HL-60 (cell line): ENCODE measurements around the gene DSCAML1.

Experiments
- CTCF ChIP-seq: IDR thresholded peaks from one replicate; pipeline ENCODE4 v1.5.1; 2011; ENCODE audit warnings: low read length, control low read depth, inconsistent platforms; ENCODE audit not compliant: insufficient read depth
- GABPA ChIP-seq: IDR thresholded peaks from 2 replicates; pipeline ENCODE4 v1.6.1; 2012; ENCODE audit warnings: low read depth
- POLR2AphosphoS5 ChIP-seq: IDR thresholded peaks from 2 replicates; pipeline ENCODE4 v1.6.1; 2012; ENCODE audit warnings: low read depth
- TF ChIP-seq, protein P1 (sequence below): IDR thresholded peaks from 2 replicates; pipeline ENCODE4 v1.6.1; 2012; ENCODE audit warnings: low read depth; ENCODE audit not compliant: insufficient replicate concordance

DNA sequence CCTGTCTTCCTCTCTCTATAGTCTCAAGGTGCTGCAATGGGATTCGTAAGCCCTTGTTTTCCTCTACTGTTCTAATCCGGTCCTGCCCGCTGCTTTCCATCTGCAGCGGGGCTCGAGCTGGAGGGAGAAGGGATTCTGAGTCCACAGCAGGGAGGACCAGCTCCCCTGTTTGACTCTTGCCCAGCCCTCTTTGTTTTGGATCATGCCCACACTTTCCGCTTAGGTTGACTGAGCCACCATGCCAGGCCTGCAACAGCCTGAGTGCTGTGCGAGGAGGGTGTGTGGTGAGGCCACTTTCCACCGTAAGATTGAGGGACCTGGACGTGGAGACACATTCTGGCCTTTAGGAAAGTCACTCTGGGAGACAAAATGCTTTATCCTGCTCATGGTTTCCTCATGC, 411.1 kb downstream of the DSCAML1 start:
- TF ChIP-seq CTCF (no peak), GABPA (no peak), POLR2AphosphoS5 (no peak)
- TF ChIP-seq, protein P1, sequence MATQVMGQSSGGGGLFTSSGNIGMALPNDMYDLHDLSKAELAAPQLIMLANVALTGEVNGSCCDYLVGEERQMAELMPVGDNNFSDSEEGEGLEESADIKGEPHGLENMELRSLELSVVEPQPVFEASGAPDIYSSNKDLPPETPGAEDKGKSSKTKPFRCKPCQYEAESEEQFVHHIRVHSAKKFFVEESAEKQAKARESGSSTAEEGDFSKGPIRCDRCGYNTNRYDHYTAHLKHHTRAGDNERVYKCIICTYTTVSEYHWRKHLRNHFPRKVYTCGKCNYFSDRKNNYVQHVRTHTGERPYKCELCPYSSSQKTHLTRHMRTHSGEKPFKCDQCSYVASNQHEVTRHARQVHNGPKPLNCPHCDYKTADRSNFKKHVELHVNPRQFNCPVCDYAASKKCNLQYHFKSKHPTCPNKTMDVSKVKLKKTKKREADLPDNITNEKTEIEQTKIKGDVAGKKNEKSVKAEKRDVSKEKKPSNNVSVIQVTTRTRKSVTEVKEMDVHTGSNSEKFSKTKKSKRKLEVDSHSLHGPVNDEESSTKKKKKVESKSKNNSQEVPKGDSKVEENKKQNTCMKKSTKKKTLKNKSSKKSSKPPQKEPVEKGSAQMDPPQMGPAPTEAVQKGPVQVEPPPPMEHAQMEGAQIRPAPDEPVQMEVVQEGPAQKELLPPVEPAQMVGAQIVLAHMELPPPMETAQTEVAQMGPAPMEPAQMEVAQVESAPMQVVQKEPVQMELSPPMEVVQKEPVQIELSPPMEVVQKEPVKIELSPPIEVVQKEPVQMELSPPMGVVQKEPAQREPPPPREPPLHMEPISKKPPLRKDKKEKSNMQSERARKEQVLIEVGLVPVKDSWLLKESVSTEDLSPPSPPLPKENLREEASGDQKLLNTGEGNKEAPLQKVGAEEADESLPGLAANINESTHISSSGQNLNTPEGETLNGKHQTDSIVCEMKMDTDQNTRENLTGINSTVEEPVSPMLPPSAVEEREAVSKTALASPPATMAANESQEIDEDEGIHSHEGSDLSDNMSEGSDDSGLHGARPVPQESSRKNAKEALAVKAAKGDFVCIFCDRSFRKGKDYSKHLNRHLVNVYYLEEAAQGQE: no peak
